Suprapubic skin (tissue), 4 donors: ENCODE measurements around the gene TMIGD1. TPM values are rescaled to one million over a fixed set of nuclear protein-coding genes. Genes with fewer than 3 reads are reported as not detected.

Source experiments
- DNase-seq, 2 donors: peaks; one replicate each; pipeline ENCODE4 v3.0.0-alpha.2; 2019; ENCODE audit warnings: low spot score in 2 of 2
- H3K27ac ChIP-seq: fragments of 200-600 bp; sonication (generic); one replicate; pipeline ENCODE4 v1.5.1; 2019
- H3K27me3 ChIP-seq: fragments of 200-600 bp; sonication (generic); one replicate; pipeline ENCODE4 v1.5.1; 2019
- H3K36me3 ChIP-seq: fragments of 200-600 bp; sonication (generic); one replicate; pipeline ENCODE4 v1.5.1; 2019
- H3K4me1 ChIP-seq: fragments of 200-600 bp; sonication (generic); one replicate; pipeline ENCODE4 v1.5.1; 2019
- H3K4me3 ChIP-seq: fragments of 200-600 bp; sonication (generic); one replicate; pipeline ENCODE4 v1.5.1; 2019; ENCODE audit warnings: mild to moderate bottlenecking
- H3K9me3 ChIP-seq: fragments of 200-600 bp; sonication (generic); one replicate; pipeline ENCODE4 v1.5.1; 2019
- CTCF ChIP-seq, 2 donors: fragments of 200-600 bp in 1 of 2; fragments of 450-650 bp in 1 of 2; sonication (generic) in 1 of 2; IDR thresholded peaks; one replicate each; pipeline ENCODE4 v1.5.1; 2016 to 2019; ENCODE audit warnings: antibody characterized with exemption in 2 of 2, mild to moderate bottlenecking in 1 of 2, moderate library complexity in 1 of 2
- EP300 ChIP-seq: sonication (generic); formaldehyde crosslinking; IDR thresholded peaks from one replicate; pipeline ENCODE4 v1.6.1; 2017; ENCODE audit warnings: antibody characterized with exemption
- POLR2A ChIP-seq, 2 donors: fragments of 450-650 bp; IDR thresholded peaks; one replicate each; pipeline ENCODE4 v1.6.1; 2017; ENCODE audit warnings: antibody characterized with exemption in 2 of 2, mild to moderate bottlenecking in 2 of 2, moderate library complexity in 2 of 2
- POLR2AphosphoS5 ChIP-seq, 3 donors: sonication (generic); formaldehyde crosslinking; IDR thresholded peaks; one replicate each; pipeline ENCODE4 v1.6.1; 2017; ENCODE audit warnings: antibody characterized with exemption in 3 of 3
- WGBS: methylation state at CpG from one replicate; pipeline ENCODE4 v1.1.5; 2018; 5-methylcytosine and 5-hydroxymethylcytosine counted together
- total RNA-seq, 4 donors: library from RNA; depleted of rRNA; stranded (reverse); fragments of >200 nt; gene quantifications; one replicate each; pipeline ENCODE4 v1.1.0, GENCODE V29; 2016

TMIGD1 gene
- total RNA-seq, 4 donors from 2014 or later: 0.45 TPM; not detected in 3

- H3K4me3 ChIP-seq: no peak overlapping the region
- TF ChIP-seq CTCF (IDR thresholded peaks at IDR 0.05) (no peak), POLR2AphosphoS5 (IDR thresholded peaks at IDR 0.05) (no peak), EP300 (no peak), POLR2A (IDR thresholded peaks at IDR 0.05) (no peak)
- H3K4me1 ChIP-seq: peaks cover 3% of the 10 kb centered on the region
- DNase-seq: no peak
- WGBS: 78% methylated on average over 7 of the region's 7 CpGs
- H3K36me3 ChIP-seq: no peaks in the 10 kb centered on the region
- H3K9me3 ChIP-seq: no peaks in the 10 kb centered on the region
- H3K27ac ChIP-seq: no peak overlapping the region
- H3K27me3 ChIP-seq: no peaks in the 10 kb centered on the region
These were observed 9.1 kb downstream of the TMIGD1 start for GRCh38 chr17:30324723-30325122.

GRCh38 chr17:30323895-30324319 is 9.9 kb downstream of the TMIGD1 start:
- Histone ChIP-seq H3K27ac (peak overlapping the region; percentile 36), H3K27me3 (no peaks in the 10 kb centered on the region), H3K4me1 (peaks cover 3% of the 10 kb centered on the region), H3K36me3 (no peaks in the 10 kb centered on the region), H3K4me3 (no peak overlapping the region), H3K9me3 (no peaks in the 10 kb centered on the region)
- DNase-seq: peak in 1 of 2 donors; percentile 71
- no peak for TF ChIP-seq POLR2A (IDR thresholded peaks at IDR 0.05)
- TF ChIP-seq CTCF (IDR thresholded peaks at IDR 0.05): no peak
- no peak for TF ChIP-seq POLR2AphosphoS5 (IDR thresholded peaks at IDR 0.05)
- TF ChIP-seq EP300: no peak

GRCh38 chr17:30323262-30323894 is 10.5 kb downstream of the TMIGD1 start:
- H3K27me3 ChIP-seq: no peaks in the 10 kb centered on the region
- TF ChIP-seq EP300 (no peak), CTCF (IDR thresholded peaks at IDR 0.05) (no peak), POLR2A (IDR thresholded peaks at IDR 0.05) (no peak)
- H3K27ac ChIP-seq: peak overlapping the region; percentile 36
- H3K4me3 ChIP-seq: no peak overlapping the region
- H3K9me3 ChIP-seq: no peaks in the 10 kb centered on the region
- no peak for DNase-seq
- WGBS: 27% methylated on average over 5 of the region's 5 CpGs
- peaks cover 4% of the 10 kb centered on the region for H3K4me1 ChIP-seq
- H3K36me3 ChIP-seq: no peaks in the 10 kb centered on the region

- Histone ChIP-seq H3K4me3 (no peak overlapping the region), H3K4me1 (peaks cover 10% of the 10 kb centered on the region), H3K36me3 (no peaks in the 10 kb centered on the region), H3K27me3 (no peaks in the 10 kb centered on the region), H3K27ac (no peak overlapping the region), H3K9me3 (no peaks in the 10 kb centered on the region)
- no peak for DNase-seq
- TF ChIP-seq POLR2AphosphoS5 (IDR thresholded peaks at IDR 0.05): no peak
- no peak for TF ChIP-seq POLR2A (IDR thresholded peaks at IDR 0.05)
- no peak for TF ChIP-seq CTCF (IDR thresholded peaks at IDR 0.05)
- no peak for TF ChIP-seq EP300
- 86% methylated on average over 4 of the region's 4 CpGs for WGBS
These were observed 12.5 kb downstream of the TMIGD1 start for GRCh38 chr17:30321314-30321713.

- WGBS: 31% methylated on average over 3 of the region's 3 CpGs
- no peaks in the 10 kb centered on the region for H3K36me3 ChIP-seq
- peaks cover 7% of the 10 kb centered on the region for H3K4me1 ChIP-seq
- H3K9me3 ChIP-seq: no peaks in the 10 kb centered on the region
- no peak overlapping the region for H3K4me3 ChIP-seq
- TF ChIP-seq CTCF (IDR thresholded peaks at IDR 0.05): no peak
- TF ChIP-seq POLR2AphosphoS5 (IDR thresholded peaks at IDR 0.05): no peak
- TF ChIP-seq EP300: no peak
- TF ChIP-seq POLR2A (IDR thresholded peaks at IDR 0.05): no peak
- no peak overlapping the region for H3K27ac ChIP-seq
- no peak for DNase-seq
- no peaks in the 10 kb centered on the region for H3K27me3 ChIP-seq
These were observed 15.7 kb downstream of the TMIGD1 start for GRCh38 chr17:30318155-30318554.
